Activated CD4-positive, alpha-beta T cell treated with anti-CD3 and anti-CD28 coated beads for 36 hours (primary cell): ENCODE data around the gene RGS2. TPM values are rescaled to one million over a fixed set of nuclear protein-coding genes. Genes with fewer than 3 reads are reported as not detected.

Experiments used
- ATAC-seq: fragments of 200-7000 bp; cut with Tn5 transposase; one replicate; pipeline ENCODE4 v1.10.0; 2021; ENCODE audit warnings: mild to moderate bottlenecking, moderate library complexity
- CTCF ChIA-PET: fragments of 350-600 bp; sonication (Branson Sonifier 250); formaldehyde crosslinking; loops from one replicate; lab custom pipeline; 2021; ENCODE audit warnings: antibody characterized with exemption; lab: Charles Lee
- POLR2A ChIA-PET: fragments of 350-600 bp; sonication (Branson Sonifier 250); formaldehyde crosslinking; loops from one replicate; lab custom pipeline; 2021; ENCODE audit warnings: antibody characterized with exemption, inconsistent platforms; lab: Charles Lee
- DNase-seq: peaks from one replicate; pipeline ENCODE4 v3.0.0-alpha.2; 2020
- H3K27ac Mint-ChIP-seq: one replicate; pipeline ENCODE4 v1.8.0; 2021; ENCODE audit warnings: mixed read lengths
- H3K27me3 Mint-ChIP-seq: one replicate; pipeline ENCODE4 v1.8.0; 2021; ENCODE audit warnings: mixed read lengths
- H3K36me3 Mint-ChIP-seq: one replicate; pipeline ENCODE4 v1.8.0; 2021; ENCODE audit warnings: low read depth, mixed read lengths
- H3K4me1 Mint-ChIP-seq: one replicate; pipeline ENCODE4 v1.8.0; 2021; ENCODE audit warnings: mixed read lengths
- H3K4me3 Mint-ChIP-seq: one replicate; pipeline ENCODE4 v1.8.0; 2021; ENCODE audit warnings: mild to moderate bottlenecking, moderate library complexity, mixed read lengths
- H3K9me3 Mint-ChIP-seq: one replicate; pipeline ENCODE4 v1.8.0; 2021; ENCODE audit warnings: low read depth, mixed read lengths
- intact Hi-C, 2 experiments: fragments of 100-400 bp; cut with DNase I in 1 of 2; cut with micrococcal nuclease in 1 of 2; formaldehyde crosslinking; loops; one replicate each; pipeline versions ENCODE4 v1.14.2 to v1.15.1; 2022 to 2024; cut with DNase I, micrococcal nuclease
- total RNA-seq, 2 experiments: library from RNA; stranded (reverse); gene quantifications; one replicate each; pipeline ENCODE4 v1.2.3, GENCODE V29; 2021

The RGS2 gene
- total RNA-seq, 2 experiments from 2014 or later, result 5.1 to 5.3 TPM

GRCh38 chr1:192831706-192832355, 23.0 kb downstream of the RGS2 start:
- Mint-ChIP-seq H3K9me3 (no peaks in the 10 kb centered on the region), H3K4me3 (no peak overlapping the region), H3K36me3 (no peaks in the 10 kb centered on the region), H3K4me1 (no peaks in the 10 kb centered on the region), H3K27ac (no peak overlapping the region), H3K27me3 (peaks cover 9% of the 10 kb centered on the region)
- ChIA-PET POLR2A (no interaction called here), CTCF (no interaction called here)
- DNase-seq (no peak), ATAC-seq (no peak)
- intact Hi-C loops, result no loop called here

GRCh38 chr1:192832492-192832891, 23.7 kb downstream of the RGS2 start:
- ChIA-PET CTCF (no interaction called here), POLR2A (no interaction called here)
- intact Hi-C loops, result no loop called here
- no peak for DNase-seq
- Mint-ChIP-seq H3K9me3 (no peaks in the 10 kb centered on the region), H3K36me3 (no peaks in the 10 kb centered on the region), H3K4me1 (no peaks in the 10 kb centered on the region), H3K27ac (no peak overlapping the region), H3K4me3 (no peak overlapping the region), H3K27me3 (peaks cover 6% of the 10 kb centered on the region)
- no peak for ATAC-seq

GRCh38 chr1:192835116-192835515, 26.3 kb downstream of the RGS2 start:
- ChIA-PET CTCF (no interaction called here), POLR2A (no interaction called here)
- intact Hi-C loops, result no loop called here
- Mint-ChIP-seq H3K27ac (no peak overlapping the region), H3K36me3 (no peaks in the 10 kb centered on the region), H3K27me3 (peaks cover 3% of the 10 kb centered on the region), H3K4me3 (no peak overlapping the region), H3K4me1 (no peaks in the 10 kb centered on the region), H3K9me3 (no peaks in the 10 kb centered on the region)
- no peak for ATAC-seq
- no peak for DNase-seq

GRCh38 chr1:192839162-192840066, 30.6 kb downstream of the RGS2 start:
- CTCF ChIA-PET, result no interaction called here
- no peak overlapping the region for H3K27ac Mint-ChIP-seq
- H3K27me3 Mint-ChIP-seq, result peaks cover 6% of the 10 kb centered on the region
- no peaks in the 10 kb centered on the region for H3K36me3 Mint-ChIP-seq
- H3K4me1 Mint-ChIP-seq, result no peaks in the 10 kb centered on the region
- POLR2A ChIA-PET, result no interaction called here
- no peak overlapping the region for H3K4me3 Mint-ChIP-seq
- no peak for DNase-seq
- no peak for ATAC-seq
- no peaks in the 10 kb centered on the region for H3K9me3 Mint-ChIP-seq
- intact Hi-C loops, result no loop called here

- H3K9me3 Mint-ChIP-seq, result no peaks in the 10 kb centered on the region
- DNase-seq (no peak), ATAC-seq (no peak)
- ChIA-PET POLR2A (no interaction called here), CTCF (interaction anchor here (1.3 kb wide), 1 partner anchor 38 kb away, joined by 3 read pairs; no protein-coding TSS in a partner anchor)
- H3K27me3 Mint-ChIP-seq, result peaks cover 10% of the 10 kb centered on the region
- H3K27ac Mint-ChIP-seq, result no peak overlapping the region
- intact Hi-C loops, result no loop called here
- no peaks in the 10 kb centered on the region for H3K4me1 Mint-ChIP-seq
- no peaks in the 10 kb centered on the region for H3K36me3 Mint-ChIP-seq
- H3K4me3 Mint-ChIP-seq, result no peak overlapping the region
These were observed 35.5 kb downstream of the RGS2 start for GRCh38 chr1:192844360-192844759.

- Mint-ChIP-seq H3K9me3 (no peaks in the 10 kb centered on the region), H3K4me1 (no peaks in the 10 kb centered on the region), H3K27me3 (peaks cover 17% of the 10 kb centered on the region), H3K36me3 (no peaks in the 10 kb centered on the region), H3K4me3 (no peak overlapping the region), H3K27ac (no peak overlapping the region)
- intact Hi-C loops, result no loop called here
- no peak for ATAC-seq
- DNase-seq, result no peak
- CTCF ChIA-PET, result no interaction called here
- POLR2A ChIA-PET, result no interaction called here
These were observed 38.1 kb downstream of the RGS2 start for GRCh38 chr1:192846950-192847349.

- ATAC-seq (no peak), DNase-seq (no peak)
- Mint-ChIP-seq H3K9me3 (no peaks in the 10 kb centered on the region), H3K27me3 (peaks cover 13% of the 10 kb centered on the region), H3K36me3 (no peaks in the 10 kb centered on the region), H3K4me3 (no peak overlapping the region), H3K4me1 (no peaks in the 10 kb centered on the region), H3K27ac (no peak overlapping the region)
- ChIA-PET POLR2A (no interaction called here), CTCF (interaction anchor here (0.7 kb wide), 1 partner anchor 170 kb away, joined by 5 read pairs; no protein-coding TSS in a partner anchor)
- intact Hi-C loops, result no loop called here
These were observed 40.2 kb downstream of the RGS2 start for GRCh38 chr1:192849011-192849410.

- Mint-ChIP-seq H3K36me3 (no peaks in the 10 kb centered on the region), H3K4me1 (no peaks in the 10 kb centered on the region), H3K9me3 (no peaks in the 10 kb centered on the region), H3K4me3 (no peak overlapping the region), H3K27me3 (peaks cover 13% of the 10 kb centered on the region), H3K27ac (no peak overlapping the region)
- intact Hi-C loops, result no loop called here
- DNase-seq (no peak), ATAC-seq (no peak)
- ChIA-PET POLR2A (no interaction called here), CTCF (no interaction called here)
These were observed 40.6 kb downstream of the RGS2 start for GRCh38 chr1:192849442-192849841.

- H3K4me1 Mint-ChIP-seq, result no peaks in the 10 kb centered on the region
These were observed 43.4 kb downstream of the RGS2 start for GRCh38 chr1:192852001-192852947.

GRCh38 chr1:192858456-192858855, 49.6 kb downstream of the RGS2 start:
- Mint-ChIP-seq H3K27me3 (no peaks in the 10 kb centered on the region), H3K27ac (no peak overlapping the region), H3K9me3 (no peaks in the 10 kb centered on the region), H3K36me3 (no peaks in the 10 kb centered on the region), H3K4me3 (no peak overlapping the region), H3K4me1 (no peaks in the 10 kb centered on the region)
- ChIA-PET POLR2A (no interaction called here), CTCF (no interaction called here)
- ATAC-seq, result no peak
- intact Hi-C loops, result no loop called here
- no peak for DNase-seq

More at GRCh38 chr1:192852001-192852947, 43.4 kb downstream of the RGS2 start:
- POLR2A ChIA-PET, result no interaction called here
- ATAC-seq, result no peak
- no peak overlapping the region for H3K27ac Mint-ChIP-seq
- no peak for DNase-seq
- H3K4me3 Mint-ChIP-seq, result no peak overlapping the region
- CTCF ChIA-PET, result interaction anchor here (1.5 kb wide), 1 partner anchor 9 kb away, joined by 7 read pairs; no protein-coding TSS in a partner anchor
- H3K9me3 Mint-ChIP-seq, result no peaks in the 10 kb centered on the region
- no peaks in the 10 kb centered on the region for H3K36me3 Mint-ChIP-seq
- peaks cover 11% of the 10 kb centered on the region for H3K27me3 Mint-ChIP-seq
- intact Hi-C loops, result no loop called here

GRCh38 chr1:192859808-192860207, 51.0 kb downstream of the RGS2 start:
- Mint-ChIP-seq H3K4me3 (no peak overlapping the region), H3K27ac (no peak overlapping the region), H3K27me3 (no peaks in the 10 kb centered on the region), H3K36me3 (no peaks in the 10 kb centered on the region), H3K9me3 (no peaks in the 10 kb centered on the region), H3K4me1 (no peaks in the 10 kb centered on the region)
- intact Hi-C loops, result no loop called here
- ChIA-PET CTCF (interaction anchor here (2.0 kb wide), 1 partner anchor 10 kb away, joined by 5 read pairs; no protein-coding TSS in a partner anchor), POLR2A (no interaction called here)
- ATAC-seq, result no peak
- no peak for DNase-seq
